Common myeloid progenitor, CD34-positive (primary cell): Measurements from ENCODE around the gene RNU1-4.
"Not testable (repeated sequence)": the region's sequence is repeated elsewhere in the genome, so short reads cannot be mapped to it uniquely, and the experiment has no call there.

ENCODE experiments used
- CTCF ChIA-PET: fragments of 350-600 bp; sonication (Branson Sonifier 250); formaldehyde crosslinking; loops from one replicate; lab custom pipeline; 2021; ENCODE audit warnings: antibody characterized with exemption; lab: Charles Lee
- POLR2A ChIA-PET: fragments of 350-600 bp; sonication (Branson Sonifier 250); formaldehyde crosslinking; loops from one replicate; lab custom pipeline; 2021; ENCODE audit warnings: antibody characterized with exemption; lab: Charles Lee
- DNase-seq, 3 donors: peaks; one replicate each; pipeline versions ENCODE4 v3.0.0 to v3.0.0-alpha.2; 2013
- H3K27ac ChIP-seq, 2 experiments: 1 replicate in 1 of 2; 2 replicates in 1 of 2; pipeline ENCODE4 v1.7.0; 2013; ENCODE audit warnings: inconsistent platforms in 2 of 2, low read length in 2 of 2, mild to moderate bottlenecking in 2 of 2, low read depth in 1 of 2, moderate library complexity in 1 of 2; ENCODE audit not compliant: severe bottlenecking in 2 of 2, insufficient read depth in 1 of 2, poor library complexity in 1 of 2
- H3K27me3 ChIP-seq, 5 experiments: replicated peaks in 2 of 5; 1 replicate in 3 of 5; 2 replicates in 2 of 5; pipeline versions ENCODE4 v1.6.1 to v1.7.0; 2013; ENCODE audit warnings: low read length in 4 of 5, mild to moderate bottlenecking in 2 of 5, moderate library complexity in 2 of 5, inconsistent platforms in 1 of 5; ENCODE audit not compliant: insufficient read depth in 5 of 5, control insufficient read depth in 4 of 5
- H3K36me3 ChIP-seq, 4 experiments: 1 replicate in 2 of 4; 2 replicates in 2 of 4; pipeline versions ENCODE4 v1.6.1 to v1.7.0; 2013; ENCODE audit warnings: low read length in 3 of 4, control low read depth in 1 of 4, mild to moderate bottlenecking in 1 of 4; ENCODE audit not compliant: control insufficient read depth in 4 of 4, insufficient read depth in 4 of 4
- H3K4me1 ChIP-seq, 4 experiments: 1 replicate in 3 of 4; 2 replicates in 1 of 4; pipeline versions ENCODE4 v1.6.1 to v1.7.1; 2013; ENCODE audit warnings: low read length in 3 of 4, mild to moderate bottlenecking in 3 of 4, control low read depth in 1 of 4, inconsistent platforms in 1 of 4, moderate library complexity in 1 of 4; ENCODE audit not compliant: control insufficient read depth in 4 of 4, insufficient read depth in 4 of 4; ENCODE audit errors: control extremely low read depth in 1 of 4
- H3K4me3 ChIP-seq, 7 experiments: 1 replicate in 4 of 7; 2 replicates in 3 of 7; pipeline versions ENCODE4 v1.5.1 to v1.7.0; 2013; ENCODE audit warnings: mild to moderate bottlenecking in 7 of 7, low read length in 6 of 7, moderate library complexity in 6 of 7, inconsistent platforms in 2 of 7, low read depth in 2 of 7, control low read depth in 1 of 7; ENCODE audit not compliant: insufficient read depth in 4 of 7, control insufficient read depth in 1 of 7; ENCODE audit errors: extremely low read depth in 1 of 7
- H3K9me3 ChIP-seq, 5 experiments: 1 replicate in 4 of 5; 2 replicates in 1 of 5; pipeline versions ENCODE4 v1.6.1 to v1.7.1; 2013; ENCODE audit warnings: low read length in 4 of 5, mild to moderate bottlenecking in 2 of 5, inconsistent platforms in 1 of 5, low read depth in 1 of 5, moderate library complexity in 1 of 5; ENCODE audit not compliant: control insufficient read depth in 4 of 5, insufficient read depth in 2 of 5; ENCODE audit errors: control extremely low read depth in 1 of 5
- WGBS: methylation state at CpG from one replicate; pipeline ENCODE4 v1.1.5; 2013; ENCODE audit not compliant: insufficient coverage; 5-methylcytosine and 5-hydroxymethylcytosine counted together

Gene RNU1-4

GRCh38 chr1:16720351-16721223 is 19.7 kb upstream of the RNU1-4 start:
- no peak for DNase-seq
- 91% methylated on average over 12 of the region's 13 CpGs for WGBS
- POLR2A ChIA-PET, result no interaction called here
- H3K4me1 ChIP-seq, result no peaks in the 10 kb centered on the region
- H3K4me3 ChIP-seq, result no peak overlapping the region
- CTCF ChIA-PET, result interaction anchor here (1.1 to 15.7 kb wide), 2 partner anchors 9 to 15 kb away, joined by 4 to 170 read pairs; no protein-coding TSS in a partner anchor
- no peaks in the 10 kb centered on the region for H3K9me3 ChIP-seq
- no peaks in the 10 kb centered on the region for H3K36me3 ChIP-seq
- H3K27ac ChIP-seq, result no peak overlapping the region
- H3K27me3 ChIP-seq, result peaks cover 0 to 23% (median 5%) of the 10 kb centered on the region in 5 experiments

DNA sequence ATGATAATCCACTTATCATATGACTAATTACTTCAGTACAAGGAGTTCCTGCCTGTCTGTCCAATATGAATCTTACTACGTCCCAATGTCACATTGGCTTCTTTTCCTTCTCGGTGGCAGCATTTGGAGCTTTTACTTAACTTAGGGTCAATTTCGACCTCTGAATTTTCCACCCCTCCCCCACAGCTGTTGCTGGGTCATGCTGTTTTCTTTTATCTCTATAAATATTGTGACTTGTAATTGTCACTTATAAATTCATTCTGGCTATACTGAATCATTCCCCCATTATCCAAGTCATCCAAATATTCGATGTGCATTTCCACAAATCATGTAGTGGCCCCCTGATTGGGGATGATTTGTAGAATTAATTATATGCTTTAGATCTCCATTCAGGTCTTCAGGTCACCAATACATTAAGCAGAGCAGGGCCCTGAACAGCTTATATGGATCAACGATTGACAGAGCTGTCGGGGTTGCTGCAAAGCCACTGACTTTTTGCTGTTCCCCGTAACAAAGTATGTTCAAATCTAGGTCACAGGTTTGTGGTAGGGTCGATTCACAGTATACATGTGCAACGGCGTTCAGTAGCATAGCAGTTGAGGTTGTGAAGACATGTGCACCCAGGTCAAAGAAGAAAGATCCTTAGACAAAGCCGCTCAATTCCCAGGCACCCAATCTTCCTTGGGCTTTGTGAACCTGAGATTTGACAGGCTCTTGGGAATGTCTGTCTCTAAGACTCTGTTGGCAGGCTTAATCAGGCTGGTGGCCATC is 18.3 kb upstream of the RNU1-4 start:
- CTCF ChIA-PET, result interaction anchor here (15.7 kb wide), 1 partner anchor 16 kb away, joined by 170 read pairs; no protein-coding TSS in a partner anchor
- H3K27ac ChIP-seq, result no peak overlapping the region
- DNase-seq, result no peak
- 86% methylated on average over 9 of the region's 11 CpGs for WGBS
- H3K4me3 ChIP-seq, result no peak overlapping the region
- POLR2A ChIA-PET, result no interaction called here
- H3K36me3 ChIP-seq, result no peaks in the 10 kb centered on the region
- no peaks in the 10 kb centered on the region for H3K9me3 ChIP-seq
- peaks cover 0 to 23% (median 5%) of the 10 kb centered on the region in 5 experiments for H3K27me3 ChIP-seq
- no peaks in the 10 kb centered on the region for H3K4me1 ChIP-seq

GRCh38 chr1:16724718-16725438 is 15.4 kb upstream of the RNU1-4 start:
- POLR2A ChIA-PET, result no interaction called here
- no peaks in the 10 kb centered on the region for H3K36me3 ChIP-seq
- 90% methylated on average over 45 of the region's 45 CpGs for WGBS
- peaks cover 0 to 3% (median 0%) of the 10 kb centered on the region in 4 experiments for H3K4me1 ChIP-seq
- DNase-seq, result no peak
- CTCF ChIA-PET, result interaction anchor here (15.7 kb wide), 1 partner anchor 19 kb away, joined by 170 read pairs; no protein-coding TSS in a partner anchor
- H3K27me3 ChIP-seq, result peaks cover 0 to 22% (median 14%) of the 10 kb centered on the region in 5 experiments
- no peak overlapping the region for H3K27ac ChIP-seq
- no peak overlapping the region for H3K4me3 ChIP-seq
- no peaks in the 10 kb centered on the region for H3K9me3 ChIP-seq

- H3K36me3 ChIP-seq, H3K9me3 ChIP-seq, H3K27ac ChIP-seq, POLR2A ChIA-PET, DNase-seq, H3K4me1 ChIP-seq, H3K4me3 ChIP-seq: not testable (repeated sequence)
- WGBS, result 89% methylated on average over 9 of the region's 10 CpGs
- CTCF ChIA-PET, result interaction anchor here (15.7 kb wide), 1 partner anchor 20 kb away, joined by 170 read pairs; no protein-coding TSS in a partner anchor
- peaks cover 0 to 21% (median 14%) of the 10 kb centered on the region in 5 experiments for H3K27me3 ChIP-seq
Observed at GRCh38 chr1:16725439-16726245, 14.7 kb upstream of the RNU1-4 start.

GRCh38 chr1:16727190-16728111 is 12.9 kb upstream of the RNU1-4 start:
- Histone ChIP-seq H3K27me3 (peaks cover 0 to 19% (median 8%) of the 10 kb centered on the region in 5 experiments), H3K27ac (no peak overlapping the region), H3K4me1 (peaks cover 0 to 3% (median 0%) of the 10 kb centered on the region in 4 experiments), H3K4me3 (no peak overlapping the region), H3K9me3 (no peaks in the 10 kb centered on the region), H3K36me3 (no peaks in the 10 kb centered on the region)
- 88% methylated on average over 42 of the region's 42 CpGs for WGBS
- CTCF ChIA-PET, result interaction anchor here (1.6 to 15.7 kb wide), 2 partner anchors 11 to 22 kb away, joined by 8 to 170 read pairs; no protein-coding TSS in a partner anchor
- POLR2A ChIA-PET, result no interaction called here
- DNase-seq, result peak; percentile 34 to 76 (median 58)
